NOMO-1 (cell line): ENCODE data around the gene TOM1L2.

Experiments
- DNase-seq, 2 experiments: peaks; one replicate each; lab custom pipeline; 2025; ENCODE audit not compliant: unreplicated experiment in 2 of 2; lab: John Stamatoyannopoulos, UW

Gene TOM1L2

DNA sequence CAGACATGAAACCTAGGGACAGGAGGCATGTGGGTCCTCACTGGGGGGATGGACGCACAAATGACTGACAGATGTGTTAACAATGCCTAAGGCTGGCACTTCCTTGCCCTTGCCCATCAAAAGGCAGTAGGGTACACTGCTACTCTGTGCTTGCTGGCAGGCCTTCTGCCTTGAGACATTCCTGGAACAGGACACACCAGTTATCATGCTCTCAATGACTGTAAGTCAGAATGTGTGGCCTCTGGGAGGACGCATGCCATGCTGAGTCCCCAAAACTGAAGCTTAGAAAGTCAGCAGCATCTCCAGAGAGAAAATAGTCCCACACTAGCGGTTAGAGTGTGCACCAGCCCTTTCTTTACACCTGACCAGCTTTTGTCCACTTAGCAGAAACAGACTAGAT, 119.3 kb downstream of the TOM1L2 start:
- DNase-seq: no peak

DNA sequence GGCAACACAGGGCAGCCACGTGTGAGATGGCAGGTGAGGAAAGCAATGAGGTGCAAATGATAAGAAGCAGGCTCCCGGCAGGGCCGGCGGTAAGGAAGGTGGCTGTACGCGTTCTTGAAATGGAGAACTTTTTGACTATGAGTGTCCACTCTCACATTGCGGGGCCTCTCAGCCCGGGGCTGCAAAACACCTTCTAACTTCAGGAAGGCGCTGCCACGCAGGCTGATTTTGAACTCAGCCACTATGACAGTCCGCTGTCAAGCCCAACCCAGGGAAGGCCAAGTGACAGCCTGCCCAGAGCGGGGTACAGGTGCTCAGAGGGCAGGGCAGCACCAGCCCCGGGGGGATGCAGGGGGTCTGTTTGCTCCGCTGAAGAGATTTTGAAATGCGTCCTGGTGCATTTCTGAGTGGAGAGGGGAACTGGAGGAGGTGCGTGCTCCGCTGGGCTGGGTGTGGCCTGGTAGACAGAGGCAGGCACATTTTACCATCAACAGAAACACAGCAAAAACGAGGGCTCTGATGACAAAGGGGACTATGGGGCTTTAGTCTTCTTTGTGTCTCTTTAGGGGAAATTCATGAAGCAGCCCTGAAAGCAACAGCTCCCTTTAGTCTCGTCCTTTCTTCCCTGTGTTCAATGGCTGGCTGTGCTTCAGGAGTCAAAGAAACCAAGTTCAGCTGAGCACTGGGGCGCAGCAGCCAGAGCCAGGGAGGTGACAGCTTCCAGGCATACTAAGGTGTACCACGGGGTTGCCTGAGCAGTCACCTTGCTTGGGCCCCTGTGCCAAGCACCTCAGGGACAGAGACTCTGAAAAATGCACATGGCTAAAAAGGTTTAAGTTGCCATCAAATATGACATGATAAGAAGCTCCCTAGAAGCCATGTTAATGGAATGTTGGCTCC, 120.8 kb downstream of the TOM1L2 start:
- no peak for DNase-seq

DNA sequence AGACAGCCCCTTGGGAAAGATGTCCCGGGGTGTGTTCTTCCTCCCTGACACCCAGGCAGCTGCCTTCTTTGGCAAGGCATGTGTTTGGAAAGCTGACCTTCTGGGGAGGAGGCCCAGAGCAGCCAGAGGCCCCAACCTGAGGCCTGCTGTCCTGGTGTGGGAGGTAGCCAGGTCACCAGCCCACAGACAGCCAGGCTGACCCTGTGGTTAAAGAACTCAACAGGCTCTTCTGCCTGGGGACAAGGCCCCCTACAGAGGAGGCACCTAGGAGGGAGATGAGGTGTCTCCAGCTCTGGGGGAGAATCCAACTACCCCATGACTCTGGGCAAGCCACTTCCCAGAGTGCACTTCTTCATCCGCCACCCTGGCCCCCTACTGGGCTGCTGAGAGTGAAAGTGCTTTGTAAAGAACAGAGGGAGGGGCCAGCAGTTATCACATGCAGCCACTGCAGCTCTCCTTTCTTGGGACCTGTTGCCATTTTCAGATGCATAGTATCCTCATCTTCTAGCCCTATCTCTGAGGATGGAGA, 122.3 kb downstream of the TOM1L2 start:
- DNase-seq: peak; percentile 16 to 48

DNA sequence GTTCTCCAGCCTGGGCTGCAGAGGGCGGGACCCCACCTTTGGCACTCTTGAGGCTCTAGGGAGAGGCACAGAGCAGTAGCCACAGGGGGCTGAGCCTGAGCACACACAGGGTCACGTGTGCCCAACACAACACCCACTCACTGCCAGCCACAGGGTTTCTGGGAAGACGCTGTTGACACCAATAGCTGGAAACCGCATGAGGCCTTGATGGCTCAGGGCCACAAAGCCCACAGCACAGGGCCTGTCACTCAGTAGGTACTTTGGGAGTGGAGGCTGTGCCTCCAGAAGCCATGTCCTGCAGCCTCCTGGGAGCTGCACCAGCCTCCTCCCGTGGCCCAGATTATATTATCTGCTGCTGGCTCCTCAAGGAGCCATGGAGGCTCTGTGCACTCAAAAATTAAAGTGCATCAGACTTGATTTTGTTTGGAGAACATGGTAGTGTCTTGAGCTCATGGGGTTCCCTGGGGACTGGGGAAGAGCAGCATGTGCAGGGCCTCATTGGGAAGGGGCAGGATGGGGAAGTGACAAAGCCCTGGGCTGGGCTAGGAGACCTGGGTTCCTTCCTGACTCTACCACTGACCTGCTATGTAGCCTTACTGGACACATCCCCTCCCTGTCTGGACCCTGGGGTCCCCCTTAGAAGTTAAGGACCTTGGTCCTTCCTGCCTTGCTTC, 122.9 kb downstream of the TOM1L2 start:
- peak in 1 of 2 experiments; percentile 9 for DNase-seq

DNA sequence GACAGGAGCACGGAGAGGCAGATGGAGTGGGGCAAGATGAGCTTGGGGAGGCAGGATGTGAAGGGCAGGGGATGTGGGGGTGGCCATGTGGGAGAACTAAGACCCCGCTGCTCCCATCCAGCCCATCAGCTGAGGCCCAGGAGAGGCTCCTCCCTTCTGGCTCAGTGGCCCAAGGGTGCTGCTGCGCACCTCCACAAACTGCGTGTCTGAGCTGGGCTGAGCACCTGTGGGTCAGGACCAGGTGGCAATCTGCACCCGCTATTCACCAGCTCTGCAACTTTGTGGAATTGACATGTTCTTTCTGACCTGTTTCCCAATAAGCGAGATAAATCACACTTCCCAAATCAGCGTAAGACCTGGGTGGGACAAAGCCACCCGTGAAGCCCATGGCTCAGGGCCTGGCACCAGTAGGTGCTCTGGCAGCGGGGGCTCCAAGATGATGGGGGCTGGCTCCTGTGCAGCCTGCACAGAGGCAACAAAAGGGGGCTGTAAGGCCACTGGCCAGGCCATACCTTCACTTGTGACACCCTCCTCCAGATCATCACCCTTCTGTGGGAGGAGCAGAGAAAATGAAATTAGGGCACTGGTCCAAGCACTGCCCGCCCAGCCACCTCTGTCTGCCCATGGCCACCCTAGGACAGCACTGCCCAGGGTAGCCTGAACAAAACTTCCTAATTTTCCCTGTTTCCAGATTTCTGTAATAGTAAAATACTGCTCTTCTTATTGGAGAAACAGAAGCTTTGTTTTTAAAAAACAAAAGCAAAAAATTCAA, 123.7 kb downstream of the TOM1L2 start:
- no peak for DNase-seq

DNA sequence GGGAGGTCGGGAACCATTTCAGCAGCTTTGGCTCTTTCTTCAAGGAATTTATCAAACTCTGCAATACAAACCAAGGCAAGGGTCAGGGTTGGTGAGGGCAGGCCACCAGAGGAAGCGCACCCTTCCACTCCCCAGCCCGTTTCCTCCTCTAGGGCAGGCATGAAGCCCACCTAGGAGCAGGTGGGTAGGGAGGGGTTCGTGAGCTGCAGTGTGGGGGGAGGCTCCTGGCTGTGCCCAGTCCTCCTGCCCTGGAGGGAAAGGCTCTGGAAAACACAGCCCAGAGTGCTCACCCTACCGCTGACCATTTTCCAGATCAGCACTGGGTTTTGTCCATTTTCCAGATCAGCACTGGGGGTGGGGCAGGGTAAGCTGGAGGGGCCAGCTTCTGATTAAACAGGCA, 124.5 kb downstream of the TOM1L2 start:
- no peak for DNase-seq

DNA sequence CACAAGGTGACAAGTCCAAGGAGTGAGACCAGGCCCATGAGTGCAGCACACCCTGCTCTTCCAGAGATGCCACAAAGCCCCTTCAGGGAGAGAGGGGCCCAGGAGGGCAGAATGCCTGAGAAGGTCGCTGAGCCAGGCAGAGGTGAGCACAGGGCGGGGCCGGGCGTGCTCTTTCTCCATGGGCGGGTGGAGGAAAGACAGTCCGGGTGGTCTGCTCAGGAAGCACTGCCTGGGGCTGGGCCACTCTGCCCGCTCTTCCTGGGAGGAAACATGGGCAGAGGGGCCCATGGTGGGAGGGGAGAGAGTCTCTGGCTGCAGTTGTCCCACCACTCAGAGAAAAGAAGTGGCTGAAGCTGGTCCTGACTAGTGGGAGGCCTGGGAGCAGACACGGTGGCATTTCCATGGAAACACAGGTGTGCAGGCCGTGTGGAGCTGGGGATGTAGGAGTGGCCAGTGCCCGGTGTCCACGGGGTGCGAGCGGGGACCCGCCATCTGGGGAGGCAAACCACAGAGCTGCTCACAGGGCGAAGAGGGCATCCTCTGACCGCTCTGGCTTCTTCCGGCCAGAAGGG, 125.0 kb downstream of the TOM1L2 start:
- no peak for DNase-seq

DNA sequence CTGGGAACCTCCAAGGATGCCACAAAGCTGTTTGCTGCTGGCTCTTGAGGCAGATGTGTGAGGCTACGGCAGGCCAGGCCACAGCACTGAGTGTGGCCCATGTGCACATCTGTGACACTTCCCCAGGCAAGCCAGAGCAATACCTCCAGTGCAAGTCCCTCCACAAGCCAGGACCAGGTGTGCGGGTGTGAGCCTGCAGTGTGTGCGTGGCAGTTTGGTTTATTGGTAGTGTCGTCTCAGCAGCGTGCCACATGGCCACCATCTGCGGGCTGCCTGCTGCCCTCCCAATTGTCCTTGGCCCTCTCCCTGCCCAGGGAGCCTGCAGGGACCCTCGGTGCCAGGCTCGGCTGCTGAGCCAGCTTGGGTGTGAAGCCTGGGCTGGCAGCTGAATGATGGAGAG, 125.6 kb downstream of the TOM1L2 start:
- no peak for DNase-seq

DNA sequence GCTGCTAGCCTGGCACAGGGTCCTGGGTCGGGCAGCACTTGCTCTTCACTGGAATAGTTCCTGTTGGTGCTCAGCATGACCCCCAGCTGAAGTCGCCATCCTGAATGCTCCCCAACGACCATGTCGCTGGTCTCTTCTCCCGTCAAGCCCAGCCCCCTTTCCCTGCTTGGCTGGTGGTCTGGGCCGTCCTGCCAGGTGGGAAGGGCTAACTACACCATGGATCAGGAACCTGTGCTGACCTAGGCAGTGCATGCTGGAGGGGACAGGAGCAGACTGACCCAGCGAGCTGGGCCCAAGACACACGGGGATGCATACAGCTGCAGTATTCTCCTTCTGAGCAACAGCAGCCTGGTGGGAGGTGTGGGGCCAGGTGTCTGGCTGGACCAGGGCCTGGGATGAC, 126.2 kb downstream of the TOM1L2 start:
- DNase-seq: no peak

DNA sequence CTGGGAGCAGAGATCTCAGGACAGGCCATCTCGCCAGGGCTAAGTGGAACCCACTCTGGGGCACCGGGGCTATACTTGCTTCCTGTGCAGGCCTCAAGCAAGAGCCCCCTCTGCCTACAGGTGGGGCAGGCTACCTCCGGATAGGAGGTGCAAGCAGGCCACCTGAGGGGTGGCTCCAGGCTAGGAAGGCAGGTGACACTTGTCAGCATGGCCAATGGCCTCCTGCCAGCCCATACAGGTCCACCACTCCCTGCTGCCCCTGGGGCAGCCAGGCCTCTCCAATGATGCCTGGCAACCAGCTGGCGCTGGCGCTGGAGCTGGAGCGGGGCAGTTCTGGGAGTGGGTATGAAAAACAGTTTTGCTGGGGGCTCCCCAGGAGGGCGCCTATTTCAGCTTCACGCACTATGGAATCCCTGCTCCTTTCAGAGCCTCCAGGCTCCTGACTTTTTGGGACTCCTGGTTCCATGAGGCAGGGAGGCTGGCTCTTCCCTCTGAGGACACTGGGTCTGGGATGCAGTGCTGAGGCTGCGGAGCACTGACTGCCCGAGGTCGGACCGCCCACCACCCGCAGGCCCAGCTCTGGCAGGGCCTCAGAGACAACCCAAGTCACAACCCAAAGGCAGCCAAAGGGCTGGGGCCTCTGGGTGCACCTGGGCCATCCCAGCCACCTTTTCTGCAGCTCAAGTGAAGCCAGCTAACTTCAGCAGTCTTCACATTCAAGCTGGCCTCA, 127.0 kb downstream of the TOM1L2 start:
- DNase-seq: no peak

DNA sequence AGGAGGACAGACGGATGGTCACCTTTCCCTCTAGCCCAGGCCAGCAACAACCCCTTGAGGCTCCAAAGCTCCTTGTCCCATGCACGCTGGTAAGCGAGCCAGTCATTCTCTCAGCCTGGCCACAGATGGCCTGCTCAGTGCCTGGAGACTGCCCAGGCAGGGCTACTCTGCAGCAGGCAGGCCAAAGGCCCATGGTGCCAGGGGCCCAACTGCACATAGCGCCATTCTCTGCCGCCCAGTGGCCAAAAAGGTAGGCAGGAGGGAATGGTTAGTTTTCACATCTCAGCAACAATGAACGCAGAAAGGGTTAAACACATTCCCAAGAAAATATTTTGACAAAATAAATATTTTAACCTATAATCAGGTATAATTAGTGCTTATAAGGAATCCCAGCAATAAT, 127.7 kb downstream of the TOM1L2 start:
- no peak for DNase-seq

DNA sequence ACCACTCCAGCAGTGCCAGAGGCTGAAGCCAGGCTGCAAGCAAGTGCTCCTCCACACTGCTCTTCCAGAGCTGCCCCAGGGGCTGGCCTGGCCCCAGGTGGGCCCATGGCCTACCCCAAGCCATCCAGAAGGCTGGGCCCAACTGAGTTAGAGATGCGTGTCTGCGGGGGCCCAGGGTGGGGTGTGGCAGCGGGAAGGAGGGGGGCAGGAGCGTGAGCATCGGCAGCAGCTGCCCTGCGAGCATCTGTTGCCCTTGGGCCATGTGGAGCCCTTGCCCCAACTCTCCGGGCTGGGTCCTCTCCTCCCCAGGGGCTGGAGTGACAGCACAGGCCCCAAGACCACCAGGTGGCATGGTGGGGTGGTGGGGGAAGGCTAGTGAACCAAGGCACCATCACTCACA, 128.1 kb downstream of the TOM1L2 start:
- DNase-seq: no peak

DNA sequence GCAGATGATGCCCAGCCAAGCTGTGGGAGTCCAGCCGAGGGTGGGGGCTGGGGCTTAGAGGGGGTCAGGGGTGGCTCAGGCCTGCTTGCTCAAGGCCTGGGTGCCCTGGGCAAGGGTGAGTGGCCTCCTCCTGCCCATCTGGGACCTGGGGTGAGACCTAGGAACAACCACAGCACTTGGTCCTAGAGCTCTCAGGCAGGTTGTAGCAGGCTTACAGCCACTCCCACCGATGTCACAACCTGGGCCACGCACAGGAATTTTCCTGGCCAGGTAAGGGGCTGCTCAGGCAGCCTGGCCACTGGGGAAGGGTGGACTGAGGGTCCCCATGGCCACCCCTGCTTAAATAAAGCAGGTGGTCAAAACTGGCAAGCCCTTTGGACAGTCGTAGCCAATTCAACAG, 129.1 kb downstream of the TOM1L2 start:
- no peak for DNase-seq

DNA sequence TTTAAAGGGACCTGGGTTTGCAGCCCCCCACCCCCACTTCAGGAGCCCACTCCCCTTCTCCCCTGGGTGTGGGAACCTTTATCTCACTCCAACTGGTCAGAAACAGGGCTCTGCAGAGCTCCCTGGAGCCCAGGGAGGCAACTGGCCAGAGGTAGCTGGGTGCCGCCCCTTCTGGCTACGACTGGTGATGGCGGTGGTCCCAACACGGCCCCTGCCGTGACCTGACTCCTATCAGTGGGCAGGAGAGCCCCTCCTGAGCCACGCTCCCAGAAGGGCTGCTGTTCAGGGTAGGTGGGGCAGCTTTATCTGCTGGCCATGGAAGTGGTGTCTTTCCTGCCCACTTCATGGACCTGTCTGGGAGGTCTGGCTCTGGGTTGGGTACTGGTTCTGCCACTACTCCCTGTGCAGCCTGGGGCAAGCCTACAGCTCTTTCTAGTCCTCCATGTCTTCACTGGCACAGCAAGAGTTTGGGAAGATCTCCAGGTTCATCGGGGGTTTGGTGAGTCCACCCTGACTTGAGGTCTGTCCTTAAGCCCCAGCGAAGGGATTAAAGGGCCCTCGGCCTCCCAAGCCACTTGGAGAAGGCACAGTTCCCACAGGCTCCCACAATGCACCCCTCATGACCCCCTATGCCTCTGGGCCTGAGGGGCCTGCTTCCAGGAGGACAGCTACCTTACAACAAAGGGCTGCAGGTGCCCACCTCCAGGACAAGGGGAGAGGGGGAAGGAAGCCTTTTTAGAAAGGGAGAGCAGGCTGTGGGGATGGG, 129.9 kb downstream of the TOM1L2 start:
- no peak for DNase-seq

DNA sequence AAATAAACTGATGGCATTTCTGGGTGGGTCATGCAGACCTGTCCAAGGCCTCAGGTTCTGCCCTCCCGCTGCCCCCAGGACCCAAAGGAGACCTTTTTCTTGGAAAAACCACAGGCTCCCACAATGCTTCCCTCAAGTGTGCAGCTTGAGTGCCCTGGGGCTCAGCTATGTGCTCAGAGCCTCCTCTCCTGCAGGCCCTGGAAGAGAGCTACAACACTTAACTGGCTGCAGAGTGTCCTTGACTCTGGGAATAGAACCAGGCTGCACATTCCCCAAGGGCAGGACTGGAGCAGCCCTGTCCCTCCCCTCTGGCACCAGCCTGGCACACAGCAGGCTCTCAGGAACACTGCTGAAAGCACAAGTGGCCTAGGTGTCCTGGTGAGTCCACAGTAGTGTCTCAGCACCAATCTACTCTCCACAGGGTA, 130.6 kb downstream of the TOM1L2 start:
- DNase-seq: no peak

DNA sequence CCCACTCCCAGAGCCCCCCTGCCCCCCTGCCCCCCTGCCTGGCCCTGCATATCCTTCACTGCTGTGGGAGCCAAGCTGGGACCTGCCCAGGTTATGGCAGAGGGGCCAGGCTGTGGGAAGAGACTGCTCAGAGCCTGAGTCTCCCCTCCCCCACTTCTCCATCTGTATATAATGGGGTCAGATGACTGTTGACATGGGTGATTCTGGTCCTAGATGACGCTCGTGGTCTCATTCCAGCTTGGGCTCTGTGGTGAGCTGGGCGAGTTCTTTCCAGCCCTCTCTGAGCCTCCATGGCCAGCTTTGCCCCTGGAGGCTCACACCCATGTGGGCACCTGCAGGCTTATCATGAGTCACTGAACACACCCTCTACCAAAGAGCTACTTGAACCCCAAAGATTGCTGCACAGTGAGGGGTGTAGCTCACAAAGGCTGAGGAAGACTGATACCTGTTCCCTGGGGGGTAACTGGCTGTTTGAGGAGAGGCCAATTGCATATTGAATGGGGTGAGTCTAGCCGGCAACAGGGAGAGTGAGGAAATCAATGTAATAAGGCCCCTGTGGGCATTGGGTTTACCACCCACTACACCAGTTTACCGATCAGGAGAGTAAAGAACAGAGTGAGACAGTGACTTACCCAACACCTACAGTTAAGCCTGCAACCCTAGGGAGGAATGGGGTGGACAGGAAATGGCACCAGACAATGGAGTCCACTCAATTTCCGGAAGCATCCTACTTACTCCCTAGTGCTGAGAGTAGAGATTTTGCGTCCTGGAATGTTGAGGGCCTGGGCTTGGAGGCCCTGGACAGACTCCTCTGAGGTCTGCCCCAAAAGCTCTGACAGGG, 131.2 kb downstream of the TOM1L2 start:
- peak in 1 of 2 experiments; percentile 10 for DNase-seq

DNA sequence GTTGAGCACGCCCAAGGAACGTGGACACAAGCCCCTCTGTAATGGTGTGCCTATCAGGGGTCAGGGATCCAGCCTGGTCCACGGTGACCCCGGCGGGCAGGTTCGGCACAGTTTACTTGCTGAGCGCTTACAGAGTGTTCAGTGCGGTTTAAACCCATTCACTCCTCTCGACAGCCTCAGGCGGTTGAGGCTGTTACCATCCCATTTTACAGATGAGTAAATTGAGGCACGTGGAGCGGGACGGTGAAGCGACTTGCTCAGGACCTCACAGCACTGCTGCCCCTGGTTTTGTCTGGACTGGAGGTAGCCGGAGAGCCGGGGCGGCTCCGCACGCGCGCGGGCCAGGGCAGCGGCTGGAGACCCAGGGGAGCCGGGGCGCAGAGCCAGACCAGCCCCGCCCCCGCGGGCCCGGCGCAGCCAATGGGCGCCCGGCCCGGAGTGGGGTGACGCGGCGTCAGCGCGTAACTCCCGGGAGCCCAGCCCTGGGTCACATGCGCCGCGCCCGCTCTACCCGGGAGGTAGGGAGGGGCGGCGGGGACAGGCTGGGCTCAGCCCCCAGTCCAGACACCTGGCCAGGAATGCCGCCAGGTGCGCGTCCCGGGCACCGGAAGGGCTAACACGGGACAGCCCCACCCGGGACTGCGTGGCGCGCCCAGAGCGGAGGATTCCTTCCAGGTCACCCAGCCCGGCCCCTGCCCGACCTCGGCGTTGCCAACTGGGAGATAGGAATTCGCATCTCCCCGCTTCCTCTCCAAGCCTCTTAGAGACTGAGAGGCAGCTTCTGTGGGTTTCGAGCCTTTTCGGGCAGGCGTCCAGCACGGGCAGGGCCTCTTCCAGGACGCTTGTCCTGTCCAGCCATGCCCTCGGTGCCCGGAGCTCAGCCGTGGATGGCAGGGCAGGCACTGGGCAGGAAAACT, 132.2 kb downstream of the TOM1L2 start:
- peak; percentile 74 to 85 for DNase-seq
